ENCODE measurements around the gene RUSC2. TPM values are rescaled to one million over a fixed set of nuclear protein-coding genes. Genes with fewer than 3 reads are reported as not detected.

RUSC2 gene
- total RNA-seq, 2 experiments from 2014 or later = 3.6 to 4.0 TPM

- peaks cover 26% of the 10 kb centered on the region for H3K9me3 Mint-ChIP-seq
- DNase-seq = no peak
- H3K4me3 Mint-ChIP-seq = no peak overlapping the region
- ChIA-PET POLR2A (no interaction called here), CTCF (interaction anchor here (1.7 kb wide), 1 partner anchor 13 kb away, joined by 4 read pairs; no protein-coding TSS in a partner anchor)
- no peak overlapping the region for H3K27ac Mint-ChIP-seq
- peaks cover 19% of the 10 kb centered on the region for H3K4me1 Mint-ChIP-seq
- peaks cover 3% of the 10 kb centered on the region for H3K36me3 Mint-ChIP-seq (ENCODE audit: low read depth)
- H3K27me3 Mint-ChIP-seq = no peaks in the 10 kb centered on the region
These were observed 9.8 kb downstream of the RUSC2 start for GRCh38 chr9:35499701-35500030.

- DNase-seq = no peak
- Mint-ChIP-seq H3K27ac (no peak overlapping the region), H3K27me3 (no peaks in the 10 kb centered on the region), H3K4me3 (no peak overlapping the region), H3K36me3 (ENCODE audit: low read depth) (peaks cover 3% of the 10 kb centered on the region), H3K4me1 (peaks cover 18% of the 10 kb centered on the region), H3K9me3 (peaks cover 26% of the 10 kb centered on the region)
- ChIA-PET POLR2A (no interaction called here), CTCF (interaction anchor here (1.7 kb wide), 1 partner anchor 13 kb away, joined by 4 read pairs; no protein-coding TSS in a partner anchor)
These were observed 10.3 kb downstream of the RUSC2 start for GRCh38 chr9:35500130-35500748.

- POLR2A ChIA-PET = no interaction called here
These were observed 12.0 kb downstream of the RUSC2 start for GRCh38 chr9:35501946-35502345.

GRCh38 chr9:35506359-35506758, 16.4 kb downstream of the RUSC2 start:
- H3K36me3 Mint-ChIP-seq (ENCODE audit: low read depth) = no peaks in the 10 kb centered on the region
- no peaks in the 10 kb centered on the region for H3K27me3 Mint-ChIP-seq
- H3K4me3 Mint-ChIP-seq = no peak overlapping the region
- no peak overlapping the region for H3K27ac Mint-ChIP-seq
- H3K4me1 Mint-ChIP-seq = peaks cover 5% of the 10 kb centered on the region
- ChIA-PET CTCF (interaction anchor here (0.5 to 1.1 kb wide), 2 partner anchors 14 to 1473 kb away, joined by 3 read pairs; no protein-coding TSS in a partner anchor), POLR2A (no interaction called here)
- DNase-seq = no peak
- peaks cover 6% of the 10 kb centered on the region for H3K9me3 Mint-ChIP-seq

More at GRCh38 chr9:35501946-35502345, 12.0 kb downstream of the RUSC2 start:
- Mint-ChIP-seq H3K27me3 (no peaks in the 10 kb centered on the region), H3K4me1 (peaks cover 4% of the 10 kb centered on the region), H3K36me3 (ENCODE audit: low read depth) (peaks cover 3% of the 10 kb centered on the region), H3K9me3 (peaks cover 21% of the 10 kb centered on the region), H3K4me3 (no peak overlapping the region), H3K27ac (no peak overlapping the region)
- CTCF ChIA-PET = no interaction called here
- DNase-seq = no peak

- Mint-ChIP-seq H3K4me1 (peaks cover 5% of the 10 kb centered on the region), H3K9me3 (peaks cover 5% of the 10 kb centered on the region), H3K4me3 (no peak overlapping the region), H3K27ac (no peak overlapping the region), H3K36me3 (ENCODE audit: low read depth) (no peaks in the 10 kb centered on the region), H3K27me3 (no peaks in the 10 kb centered on the region)
- ChIA-PET CTCF (interaction anchor here (0.7 kb wide), 1 partner anchor 91 kb away, joined by 3 read pairs; no protein-coding TSS in a partner anchor), POLR2A (no interaction called here)
- DNase-seq = no peak
These were observed 18.2 kb downstream of the RUSC2 start for GRCh38 chr9:35508069-35508468.

- H3K27ac Mint-ChIP-seq = no peak overlapping the region
- no peaks in the 10 kb centered on the region for H3K27me3 Mint-ChIP-seq
- ChIA-PET CTCF (no interaction called here), POLR2A (no interaction called here)
- H3K4me3 Mint-ChIP-seq = no peak overlapping the region
- no peaks in the 10 kb centered on the region for H3K9me3 Mint-ChIP-seq
- no peak for DNase-seq
- no peaks in the 10 kb centered on the region for H3K36me3 Mint-ChIP-seq (ENCODE audit: low read depth)
- peaks cover 5% of the 10 kb centered on the region for H3K4me1 Mint-ChIP-seq
These were observed 20.5 kb downstream of the RUSC2 start for GRCh38 chr9:35510383-35510753.

- Mint-ChIP-seq H3K4me1 (peaks cover 5% of the 10 kb centered on the region), H3K4me3 (no peak overlapping the region), H3K36me3 (ENCODE audit: low read depth) (no peaks in the 10 kb centered on the region), H3K27ac (no peak overlapping the region), H3K27me3 (no peaks in the 10 kb centered on the region), H3K9me3 (no peaks in the 10 kb centered on the region)
- ChIA-PET CTCF (no interaction called here), POLR2A (no interaction called here)
- DNase-seq = no peak
These were observed 21.0 kb downstream of the RUSC2 start for GRCh38 chr9:35510754-35511428.

- Mint-ChIP-seq H3K27ac (no peak overlapping the region), H3K36me3 (ENCODE audit: low read depth) (no peaks in the 10 kb centered on the region), H3K27me3 (no peaks in the 10 kb centered on the region), H3K4me1 (peaks cover 5% of the 10 kb centered on the region), H3K9me3 (no peaks in the 10 kb centered on the region), H3K4me3 (no peak overlapping the region)
- CTCF ChIA-PET = no interaction called here
- POLR2A ChIA-PET = no interaction called here
- DNase-seq = no peak
These were observed 21.5 kb downstream of the RUSC2 start for GRCh38 chr9:35511453-35511852.

- POLR2A ChIA-PET = no interaction called here
- Mint-ChIP-seq H3K27me3 (no peaks in the 10 kb centered on the region), H3K4me1 (no peaks in the 10 kb centered on the region), H3K36me3 (ENCODE audit: low read depth) (no peaks in the 10 kb centered on the region), H3K9me3 (no peaks in the 10 kb centered on the region), H3K4me3 (no peak overlapping the region), H3K27ac (no peak overlapping the region)
- no peak for DNase-seq
- CTCF ChIA-PET = no interaction called here
These were observed 25.9 kb downstream of the RUSC2 start for GRCh38 chr9:35515766-35516165.

- DNase-seq = no peak
- no peak overlapping the region for H3K4me3 Mint-ChIP-seq
- H3K27ac Mint-ChIP-seq = no peak overlapping the region
- no peaks in the 10 kb centered on the region for H3K4me1 Mint-ChIP-seq
- ChIA-PET CTCF (no interaction called here), POLR2A (no interaction called here)
- H3K27me3 Mint-ChIP-seq = no peaks in the 10 kb centered on the region
- H3K9me3 Mint-ChIP-seq = no peaks in the 10 kb centered on the region
- H3K36me3 Mint-ChIP-seq (ENCODE audit: low read depth) = no peaks in the 10 kb centered on the region
These were observed 26.6 kb downstream of the RUSC2 start for GRCh38 chr9:35516479-35516878.

- no peak for DNase-seq
- CTCF ChIA-PET = no interaction called here
- Mint-ChIP-seq H3K27me3 (no peaks in the 10 kb centered on the region), H3K9me3 (no peaks in the 10 kb centered on the region), H3K4me1 (no peaks in the 10 kb centered on the region), H3K4me3 (no peak overlapping the region), H3K27ac (no peak overlapping the region), H3K36me3 (ENCODE audit: low read depth) (no peaks in the 10 kb centered on the region)
- POLR2A ChIA-PET = no interaction called here
These were observed 27.2 kb downstream of the RUSC2 start for GRCh38 chr9:35517131-35517530.

- Mint-ChIP-seq H3K27ac (no peak overlapping the region), H3K9me3 (no peaks in the 10 kb centered on the region)
- CTCF ChIA-PET = interaction anchor here (1.3 kb wide), 1 partner anchor 34 kb away, joined by 3 read pairs; no protein-coding TSS in a partner anchor
These were observed 27.8 kb downstream of the RUSC2 start for GRCh38 chr9:35517552-35518224.

GRCh38 chr9:35518225-35518821, 28.4 kb downstream of the RUSC2 start:
- POLR2A ChIA-PET = no interaction called here
- CTCF ChIA-PET = interaction anchor here (1.3 kb wide), 1 partner anchor 33 kb away, joined by 3 read pairs; no protein-coding TSS in a partner anchor
- H3K9me3 Mint-ChIP-seq = no peaks in the 10 kb centered on the region

More at GRCh38 chr9:35517552-35518224, 27.8 kb downstream of the RUSC2 start:
- no peak for DNase-seq
- no peaks in the 10 kb centered on the region for H3K4me1 Mint-ChIP-seq
- no peaks in the 10 kb centered on the region for H3K27me3 Mint-ChIP-seq
- no peak overlapping the region for H3K4me3 Mint-ChIP-seq
- POLR2A ChIA-PET = no interaction called here
- no peaks in the 10 kb centered on the region for H3K36me3 Mint-ChIP-seq (ENCODE audit: low read depth)

More at GRCh38 chr9:35518225-35518821, 28.4 kb downstream of the RUSC2 start:
- no peak overlapping the region for H3K4me3 Mint-ChIP-seq
- no peak overlapping the region for H3K27ac Mint-ChIP-seq
- no peaks in the 10 kb centered on the region for H3K27me3 Mint-ChIP-seq
- H3K4me1 Mint-ChIP-seq = no peaks in the 10 kb centered on the region
- no peaks in the 10 kb centered on the region for H3K36me3 Mint-ChIP-seq (ENCODE audit: low read depth)
- no peak for DNase-seq

All from activated CD4-positive, alpha-beta T cell treated with anti-CD3 and anti-CD28 coated beads, Interleukin-2, amount 10 ng/mL, durations not matched to agents 7 days and 5 days (primary cell).